ENCODE data around the gene ISG20L2. TPM values are rescaled to one million over a fixed set of nuclear protein-coding genes. Genes with fewer than 3 reads are reported as not detected.

ISG20L2 gene
- polyA plus RNA-seq, 1 of the 3 experiments (the other 2 are of a cell fraction), result 31.6 TPM

- TF ChIP-seq EP300 (IDR thresholded peaks at IDR 0.05; ENCODE audit: borderline replicate concordance in 1 of 2, low read depth in 1 of 2, low read length in 1 of 2) (no peak), FOSL2 (IDR thresholded peaks at IDR 0.05; ENCODE audit: borderline replicate concordance, low read depth) (no peak), NRF1 (IDR thresholded peaks at IDR 0.05; ENCODE audit: low read depth, low read length) (no peak)
- TF ChIP-seq, protein P1, sequence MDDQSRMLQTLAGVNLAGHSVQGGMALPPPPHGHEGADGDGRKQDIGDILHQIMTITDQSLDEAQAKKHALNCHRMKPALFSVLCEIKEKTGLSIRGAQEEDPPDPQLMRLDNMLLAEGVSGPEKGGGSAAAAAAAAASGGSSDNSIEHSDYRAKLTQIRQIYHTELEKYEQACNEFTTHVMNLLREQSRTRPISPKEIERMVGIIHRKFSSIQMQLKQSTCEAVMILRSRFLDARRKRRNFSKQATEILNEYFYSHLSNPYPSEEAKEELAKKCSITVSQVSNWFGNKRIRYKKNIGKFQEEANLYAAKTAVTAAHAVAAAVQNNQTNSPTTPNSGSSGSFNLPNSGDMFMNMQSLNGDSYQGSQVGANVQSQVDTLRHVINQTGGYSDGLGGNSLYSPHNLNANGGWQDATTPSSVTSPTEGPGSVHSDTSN (IDR thresholded peaks at IDR 0.05), result no peak
Measured at GRCh38 chr1:156690675-156691036, 37.9 kb downstream of the ISG20L2 start (continued).

- H3K27me3 ChIP-seq (ENCODE audit: insufficient read depth), result no peaks in the 10 kb centered on the region
- H3K4me1 ChIP-seq (ENCODE audit: control insufficient read depth in 1 of 2, insufficient read depth in 2 of 2, low read depth in 1 of 2, low read length in 1 of 2), result peaks cover 14 to 55% of the 10 kb centered on the region in 2 experiments; a peak in 3 of 4 replicates
- ChIA-PET POLR2A (interaction anchor here (0.9 to 4.3 kb wide), 16 partner anchors 9 to 167 kb away, joined by 3 to 57 read pairs (median 6); partner anchors contain the start of genes CRABP2, ISG20L2, METTL25B and MRPL24), CTCF (interaction anchor here (0.6 to 45.5 kb wide), 65 partner anchors 11 to 319 kb away, joined by 3 to 2702 read pairs (median 7); partner anchors contain the start of genes BCAN, CRABP2, HDGF and INSRR)
- no peaks in the 10 kb centered on the region for H3K36me3 ChIP-seq (replicated peaks in 1 of 2; ENCODE audit: control insufficient read depth in 1 of 2, insufficient read depth in 2 of 2, low read length in 1 of 2)
- no peak overlapping the region for H3K9ac ChIP-seq
- TF ChIP-seq, protein P2, sequence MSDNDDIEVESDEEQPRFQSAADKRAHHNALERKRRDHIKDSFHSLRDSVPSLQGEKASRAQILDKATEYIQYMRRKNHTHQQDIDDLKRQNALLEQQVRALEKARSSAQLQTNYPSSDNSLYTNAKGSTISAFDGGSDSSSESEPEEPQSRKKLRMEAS (IDR thresholded peaks at IDR 0.05; ENCODE audit: low read depth), result no peak
- TF ChIP-seq RCOR1 (IDR thresholded peaks at IDR 0.05; ENCODE audit: low read length), result peak; percentile 55; the same call in 1 of the 2 replicates
- peak overlapping the region in 1 of 2 experiments; percentile 86; a peak in 2 of 4 replicates for H3K27ac ChIP-seq (ENCODE audit: low read depth in 2 of 2, low read length in 1 of 2)
- H2AFZ ChIP-seq (ENCODE audit: low read depth), result no peak overlapping the region
- no peaks in the 10 kb centered on the region for H4K20me1 ChIP-seq (ENCODE audit: insufficient read depth)
- 40% methylated on average over 10 of the region's 10 CpGs for WGBS (ENCODE audit: low lambda C conversion rate)
- H3K9me3 ChIP-seq, result no peaks in the 10 kb centered on the region
- no peaks in the 10 kb centered on the region for H3K9me2 ChIP-seq
- H3K4me2 ChIP-seq, result peak overlapping the region; percentile 82
- no peaks in the 10 kb centered on the region for H3K79me2 ChIP-seq (ENCODE audit: insufficient read depth)
- peaks cover 11% of the 10 kb centered on the region for H3F3A ChIP-seq (replicated peaks; ENCODE audit: insufficient read depth)
- peak overlapping the region; percentile 32 to 51; a peak in 3 of 4 replicates for H3K4me3 ChIP-seq (ENCODE audit: low read depth in 2 of 2, low read length in 1 of 2)
- no peak for DNase-seq
Measured at GRCh38 chr1:156689953-156690674, 38.5 kb downstream of the ISG20L2 start.

DNA sequence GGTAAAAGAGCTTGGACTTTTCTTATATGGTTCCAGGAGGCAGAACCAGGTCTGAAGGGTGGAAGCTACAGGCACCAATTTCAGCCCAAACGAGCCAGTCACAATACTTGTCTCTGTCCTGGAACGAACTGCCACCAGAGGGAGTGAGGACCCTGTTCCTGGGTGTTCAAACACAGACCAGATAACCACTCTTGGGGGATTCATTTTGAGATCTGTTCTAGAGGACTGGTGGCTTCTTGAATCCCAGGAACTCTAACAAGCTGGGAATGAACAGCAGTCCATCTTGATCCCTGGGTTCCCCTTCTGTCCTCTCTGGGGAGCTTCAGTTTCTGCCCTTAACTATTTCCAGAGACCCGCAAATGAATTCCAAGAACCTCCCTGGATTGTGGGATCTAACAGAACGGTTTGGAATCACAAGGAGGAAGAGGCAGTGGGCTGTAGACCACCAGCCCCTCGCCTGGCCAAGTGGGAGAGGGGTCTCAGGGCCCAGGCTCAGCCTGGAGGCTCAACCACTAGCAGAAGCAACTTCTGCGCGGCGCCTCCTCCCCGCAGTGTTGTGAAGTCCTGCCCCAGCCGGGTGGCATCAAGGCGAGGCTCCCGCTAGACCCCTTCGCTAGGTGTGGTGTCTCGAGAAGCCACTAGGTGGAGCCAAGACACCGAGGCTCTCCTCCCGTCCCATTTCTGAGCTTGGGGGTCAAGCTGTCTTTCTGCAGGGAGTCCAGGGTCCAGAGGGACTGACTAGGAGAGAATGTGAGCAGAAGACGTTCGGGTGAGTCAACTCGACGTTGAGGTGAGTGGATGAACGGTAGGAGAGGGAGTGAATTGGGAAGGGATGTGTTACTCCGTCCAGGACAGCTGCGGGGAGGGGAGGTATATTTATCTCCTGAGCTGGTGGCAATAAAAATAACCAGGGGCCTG lies 39.3 kb downstream of the ISG20L2 start:
- peak overlapping the region; percentile 39 to 51 for H3K4me3 ChIP-seq (ENCODE audit: low read depth in 2 of 2, low read length in 1 of 2)
- TF ChIP-seq RAD21 (IDR thresholded peaks at IDR 0.05; ENCODE audit: low read length) (peak; percentile 99), SMC3 (IDR thresholded peaks at IDR 0.05; ENCODE audit: low read depth, low read length) (peak; percentile 98), FOSL2 (IDR thresholded peaks at IDR 0.05; ENCODE audit: borderline replicate concordance, low read depth) (no peak), MXI1 (IDR thresholded peaks at IDR 0.05; ENCODE audit: low read depth, low read length) (peak; percentile 50; the same call in 1 of the 2 replicates), USF2 (IDR thresholded peaks at IDR 0.05; ENCODE audit: borderline replicate concordance, low read depth, low read length) (no peak), RFX5 (IDR thresholded peaks at IDR 0.05; ENCODE audit: low read length) (0 out of 2 replicates have a peak, but pooled peaks have one; percentile 9), MEF2A (IDR thresholded peaks at IDR 0.05; ENCODE audit: borderline replicate concordance, low read depth) (no peak), TCF12 (IDR thresholded peaks at IDR 0.05) (peak; percentile 7; the same call in 1 of the 2 replicates), GABPA (IDR thresholded peaks at IDR 0.05; ENCODE audit: low read depth) (no peak), FOXJ3 (CRISPR knock-in tag; IDR thresholded peaks at IDR 0.05) (no peak)
- TF ChIP-seq, protein P3, sequence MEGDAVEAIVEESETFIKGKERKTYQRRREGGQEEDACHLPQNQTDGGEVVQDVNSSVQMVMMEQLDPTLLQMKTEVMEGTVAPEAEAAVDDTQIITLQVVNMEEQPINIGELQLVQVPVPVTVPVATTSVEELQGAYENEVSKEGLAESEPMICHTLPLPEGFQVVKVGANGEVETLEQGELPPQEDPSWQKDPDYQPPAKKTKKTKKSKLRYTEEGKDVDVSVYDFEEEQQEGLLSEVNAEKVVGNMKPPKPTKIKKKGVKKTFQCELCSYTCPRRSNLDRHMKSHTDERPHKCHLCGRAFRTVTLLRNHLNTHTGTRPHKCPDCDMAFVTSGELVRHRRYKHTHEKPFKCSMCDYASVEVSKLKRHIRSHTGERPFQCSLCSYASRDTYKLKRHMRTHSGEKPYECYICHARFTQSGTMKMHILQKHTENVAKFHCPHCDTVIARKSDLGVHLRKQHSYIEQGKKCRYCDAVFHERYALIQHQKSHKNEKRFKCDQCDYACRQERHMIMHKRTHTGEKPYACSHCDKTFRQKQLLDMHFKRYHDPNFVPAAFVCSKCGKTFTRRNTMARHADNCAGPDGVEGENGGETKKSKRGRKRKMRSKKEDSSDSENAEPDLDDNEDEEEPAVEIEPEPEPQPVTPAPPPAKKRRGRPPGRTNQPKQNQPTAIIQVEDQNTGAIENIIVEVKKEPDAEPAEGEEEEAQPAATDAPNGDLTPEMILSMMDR (IDR thresholded peaks at IDR 0.05), result peak; percentile 74

More for the DNA sequence above, 39.3 kb downstream of the ISG20L2 start:
- H3K9me3 ChIP-seq, result no peaks in the 10 kb centered on the region
- peaks cover 8% of the 10 kb centered on the region for H3F3A ChIP-seq (replicated peaks; ENCODE audit: insufficient read depth)
- no peaks in the 10 kb centered on the region for H3K36me3 ChIP-seq (replicated peaks in 1 of 2; ENCODE audit: control insufficient read depth in 1 of 2, insufficient read depth in 2 of 2, low read length in 1 of 2)
- POLR2A ChIA-PET, result interaction anchor here (0.9 to 4.3 kb wide), 16 partner anchors 10 to 168 kb away, joined by 3 to 57 read pairs (median 6); partner anchors contain the start of genes CRABP2, ISG20L2, METTL25B and MRPL24
- no peaks in the 10 kb centered on the region for H3K79me2 ChIP-seq (ENCODE audit: insufficient read depth)
- 3% methylated on average over 15 of the region's 23 CpGs for WGBS (ENCODE audit: low lambda C conversion rate)
- peak overlapping the region; percentile 20; the same call in 1 of the 2 replicates for H3K9ac ChIP-seq
- no peaks in the 10 kb centered on the region for H3K9me2 ChIP-seq
- H2AFZ ChIP-seq (ENCODE audit: low read depth), result peak overlapping the region; percentile 92
- CTCF ChIA-PET, result interaction anchor here (0.6 to 45.5 kb wide), 71 partner anchors 10 to 318 kb away, joined by 3 to 2702 read pairs (median 7); partner anchors contain the start of genes BCAN, CRABP2, HDGF and INSRR
- peak overlapping the region; percentile 82 for H3K4me2 ChIP-seq
- no peaks in the 10 kb centered on the region for H4K20me1 ChIP-seq (ENCODE audit: insufficient read depth)
- peaks cover 13 to 52% of the 10 kb centered on the region in 2 experiments; a peak in 3 of 4 replicates for H3K4me1 ChIP-seq (ENCODE audit: control insufficient read depth in 1 of 2, insufficient read depth in 2 of 2, low read depth in 1 of 2, low read length in 1 of 2)
- peak; percentile 85 for DNase-seq
- no peaks in the 10 kb centered on the region for H3K27me3 ChIP-seq (ENCODE audit: insufficient read depth)
- H3K27ac ChIP-seq (ENCODE audit: low read depth in 2 of 2, low read length in 1 of 2), result peak overlapping the region in 1 of 2 experiments; percentile 86; a peak in 2 of 4 replicates

Measured in SK-N-SH (cell line).